HEK293 (cell line): ENCODE measurements around the gene COL9A2.

ENCODE experiments used
- CTCF ChIA-PET: fragments of 350-600 bp; formaldehyde crosslinking; extraction: SDS; loops from one replicate; lab custom pipeline; 2021; ENCODE audit warnings: antibody characterized with exemption; lab: Yijun Ruan, JAX
- POLR2A ChIA-PET: fragments of 300-600 bp; formaldehyde crosslinking; extraction: SDS; loops from one replicate; lab custom pipeline; 2020; ENCODE audit warnings: antibody characterized with exemption, inconsistent platforms; lab: Yijun Ruan, JAX
- H3K27ac ChIP-seq: fragments of 200-500 bp; sonication (Bioruptor generic); 2 replicates; pipeline ENCODE4 v1.5.1; 2014; ENCODE audit warnings: low read depth, low read length, control low read depth, inconsistent platforms; ENCODE audit errors: extremely low read depth
- H3K36me3 ChIP-seq, 2 experiments: fragments of 200-500 bp in 1 of 2; sonication (Bioruptor generic) in 1 of 2; 1 replicate in 1 of 2; 2 replicates in 1 of 2; pipeline ENCODE4 v1.5.1; 2014 to 2017; ENCODE audit warnings: inconsistent platforms in 2 of 2, low read length in 2 of 2; ENCODE audit not compliant: control insufficient read depth in 2 of 2, insufficient read depth in 1 of 2
- H3K4me1 ChIP-seq: fragments of 200-500 bp; sonication (Bioruptor generic); 2 replicates; pipeline ENCODE4 v1.5.1; 2014; ENCODE audit warnings: mild to moderate bottlenecking, low read length, inconsistent platforms; ENCODE audit not compliant: control insufficient read depth, insufficient read depth
- H3K4me3 ChIP-seq: 2 replicates; pipeline ENCODE4 v1.5.1; 2011; ENCODE audit warnings: low read depth, mild to moderate bottlenecking, control low read depth, low read length, moderate library complexity
- H3K9me3 ChIP-seq: fragments of 200-500 bp; sonication (Bioruptor generic); 2 replicates; pipeline ENCODE4 v1.5.1; 2014; ENCODE audit warnings: low read depth, low read length, inconsistent platforms; ENCODE audit not compliant: control insufficient read depth, insufficient read depth
- GLIS2 ChIP-seq: fragments of 450-650 bp; formaldehyde crosslinking; IDR thresholded peaks from 2 replicates; pipeline ENCODE4 v1.5.1; 2016; ENCODE audit warnings: missing biosample characterization, missing genetic modification characterization
- IKZF3 ChIP-seq: fragments of 450-650 bp; IDR thresholded peaks from 2 replicates; pipeline ENCODE4 v1.5.0; 2018; ENCODE audit warnings: missing biosample characterization, mild to moderate bottlenecking, missing genetic modification characterization, moderate library complexity
- MYNN ChIP-seq: fragments of 450-650 bp; formaldehyde crosslinking; IDR thresholded peaks from 2 replicates; pipeline ENCODE4 v1.5.1; 2016; ENCODE audit warnings: missing biosample characterization, missing genetic modification characterization, borderline replicate concordance
- OSR2 ChIP-seq: fragments of 450-650 bp; formaldehyde crosslinking; IDR thresholded peaks from 2 replicates; pipeline ENCODE4 v1.5.1; 2016; ENCODE audit warnings: missing biosample characterization, missing genetic modification characterization
- SP7 ChIP-seq: fragments of 450-650 bp; formaldehyde crosslinking; IDR thresholded peaks from 2 replicates; pipeline ENCODE4 v1.5.1; 2016; ENCODE audit warnings: missing biosample characterization, missing genetic modification characterization
- ZNF132 ChIP-seq: fragments of 450-650 bp; formaldehyde crosslinking; IDR thresholded peaks from 2 replicates; pipeline ENCODE4 v1.5.1; 2017; ENCODE audit warnings: missing biosample characterization, missing genetic modification characterization, borderline replicate concordance
- ZNF184 ChIP-seq: fragments of 450-650 bp; IDR thresholded peaks from 2 replicates; pipeline ENCODE4 v1.5.1; 2018; ENCODE audit warnings: missing biosample characterization, mild to moderate bottlenecking, missing genetic modification characterization
- ZNF335 ChIP-seq: fragments of 450-650 bp; formaldehyde crosslinking; conservative IDR thresholded peaks from 2 replicates; pipeline ENCODE4 v1.5.1; 2016; ENCODE audit warnings: missing biosample characterization, missing genetic modification characterization
- ZNF596 ChIP-seq: fragments of 450-650 bp; IDR thresholded peaks from 2 replicates; pipeline ENCODE4 v1.5.0; 2018; ENCODE audit warnings: missing biosample characterization, mild to moderate bottlenecking, missing genetic modification characterization, moderate library complexity
- ZNF621 ChIP-seq: fragments of 450-650 bp; formaldehyde crosslinking; IDR thresholded peaks from 2 replicates; pipeline ENCODE4 v1.5.1; 2017; ENCODE audit warnings: missing biosample characterization, missing genetic modification characterization
- ZNF76 ChIP-seq: fragments of 450-650 bp; formaldehyde crosslinking; IDR thresholded peaks from 2 replicates; pipeline ENCODE4; 2016; ENCODE audit warnings: low read depth, missing biosample characterization, missing genetic modification characterization, borderline replicate concordance
- ZNF830 ChIP-seq: fragments of 450-650 bp; IDR thresholded peaks from 2 replicates; pipeline ENCODE4 v1.5.0; 2018; ENCODE audit warnings: missing biosample characterization, missing genetic modification characterization, low read depth, mild to moderate bottlenecking, moderate library complexity
- ZXDB ChIP-seq: fragments of 450-650 bp; formaldehyde crosslinking; IDR thresholded peaks from 2 replicates; pipeline ENCODE4 v1.5.1; 2016; ENCODE audit warnings: missing biosample characterization, missing genetic modification characterization
- TF ChIP-seq, protein P1 (sequence below): fragments of 450-650 bp; formaldehyde crosslinking; IDR thresholded peaks from 2 replicates; pipeline ENCODE4 v1.5.1; 2016; ENCODE audit warnings: missing biosample characterization, missing genetic modification characterization
- TF ChIP-seq, protein P2 (sequence below): fragments of 450-650 bp; IDR thresholded peaks from 2 replicates; pipeline ENCODE4 v1.5.1; 2018; ENCODE audit warnings: missing biosample characterization, missing genetic modification characterization
- TF ChIP-seq, protein P3 (sequence below): sonication (generic); formaldehyde crosslinking; IDR thresholded peaks from 2 replicates; pipeline ENCODE4 v1.8.1; 2022; ENCODE audit warnings: mild to moderate bottlenecking, moderate library complexity, missing genetic modification reagents
- TF ChIP-seq, protein P4 (sequence below): fragments of 450-650 bp; formaldehyde crosslinking; IDR thresholded peaks from 2 replicates; pipeline ENCODE4 v1.5.1; 2016; ENCODE audit warnings: missing biosample characterization, missing genetic modification characterization
- TF ChIP-seq, protein P5 (sequence below): fragments of 450-650 bp; formaldehyde crosslinking; IDR thresholded peaks from 2 replicates; pipeline ENCODE4 v1.5.1; 2016; ENCODE audit warnings: missing biosample characterization, missing genetic modification characterization, borderline replicate concordance

COL9A2 gene

DNA sequence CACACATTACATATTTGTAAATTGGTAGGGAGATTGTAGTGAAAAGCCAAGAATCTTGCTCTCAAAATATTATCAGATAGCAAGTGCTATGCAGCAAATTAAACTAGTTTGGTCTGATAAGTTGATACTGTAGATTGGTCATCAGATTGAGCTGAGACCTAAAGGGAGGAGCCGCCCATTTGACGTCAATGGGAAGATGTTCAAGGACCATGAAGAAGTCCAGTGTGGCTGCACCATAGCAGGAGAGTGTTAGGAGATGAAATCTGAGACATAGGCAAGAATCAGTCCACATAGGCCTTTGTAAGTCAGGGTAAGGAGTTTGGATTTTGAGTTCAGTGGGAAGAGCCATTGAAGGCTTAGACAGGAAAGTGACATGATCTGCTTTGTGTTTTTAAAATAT lies 42.8 kb downstream of the COL9A2 start:
- no peak for TF ChIP-seq IKZF3 (tag by site-specific recombination)
- TF ChIP-seq, protein P1, sequence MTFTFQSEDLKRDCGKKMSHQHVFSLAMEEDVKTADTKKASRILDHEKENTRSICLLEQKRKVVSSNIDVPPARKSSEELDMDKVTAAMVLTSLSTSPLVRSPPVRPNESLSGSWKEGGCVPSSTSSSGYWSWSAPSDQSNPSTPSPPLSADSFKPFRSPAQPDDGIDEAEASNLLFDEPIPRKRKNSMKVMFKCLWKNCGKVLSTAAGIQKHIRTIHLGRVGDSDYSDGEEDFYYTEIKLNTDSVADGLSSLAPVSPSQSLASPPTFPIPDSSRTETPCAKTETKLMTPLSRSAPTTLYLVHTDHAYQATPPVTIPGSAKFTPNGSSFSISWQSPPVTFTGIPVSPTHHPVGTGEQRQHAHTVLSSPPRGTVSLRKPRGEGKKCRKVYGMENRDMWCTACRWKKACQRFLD (tag by site-specific recombination): no peak
- TF ChIP-seq, protein P2, sequence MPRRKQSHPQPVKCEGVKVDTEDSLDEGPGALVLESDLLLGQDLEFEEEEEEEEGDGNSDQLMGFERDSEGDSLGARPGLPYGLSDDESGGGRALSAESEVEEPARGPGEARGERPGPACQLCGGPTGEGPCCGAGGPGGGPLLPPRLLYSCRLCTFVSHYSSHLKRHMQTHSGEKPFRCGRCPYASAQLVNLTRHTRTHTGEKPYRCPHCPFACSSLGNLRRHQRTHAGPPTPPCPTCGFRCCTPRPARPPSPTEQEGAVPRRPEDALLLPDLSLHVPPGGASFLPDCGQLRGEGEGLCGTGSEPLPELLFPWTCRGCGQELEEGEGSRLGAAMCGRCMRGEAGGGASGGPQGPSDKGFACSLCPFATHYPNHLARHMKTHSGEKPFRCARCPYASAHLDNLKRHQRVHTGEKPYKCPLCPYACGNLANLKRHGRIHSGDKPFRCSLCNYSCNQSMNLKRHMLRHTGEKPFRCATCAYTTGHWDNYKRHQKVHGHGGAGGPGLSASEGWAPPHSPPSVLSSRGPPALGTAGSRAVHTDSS (tag by site-specific recombination): no peak
- no peak for TF ChIP-seq ZNF830 (tag by site-specific recombination)
- TF ChIP-seq ZNF335 (tag by site-specific recombination): no peak
- no peak for TF ChIP-seq GLIS2 (tag by site-specific recombination)
- TF ChIP-seq, protein P3, sequence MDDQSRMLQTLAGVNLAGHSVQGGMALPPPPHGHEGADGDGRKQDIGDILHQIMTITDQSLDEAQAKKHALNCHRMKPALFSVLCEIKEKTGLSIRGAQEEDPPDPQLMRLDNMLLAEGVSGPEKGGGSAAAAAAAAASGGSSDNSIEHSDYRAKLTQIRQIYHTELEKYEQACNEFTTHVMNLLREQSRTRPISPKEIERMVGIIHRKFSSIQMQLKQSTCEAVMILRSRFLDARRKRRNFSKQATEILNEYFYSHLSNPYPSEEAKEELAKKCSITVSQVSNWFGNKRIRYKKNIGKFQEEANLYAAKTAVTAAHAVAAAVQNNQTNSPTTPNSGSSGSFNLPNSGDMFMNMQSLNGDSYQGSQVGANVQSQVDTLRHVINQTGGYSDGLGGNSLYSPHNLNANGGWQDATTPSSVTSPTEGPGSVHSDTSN (CRISPR knock-in tag): no peak
- no peak for TF ChIP-seq SP7 (tag by site-specific recombination)
- TF ChIP-seq ZXDB: no peak
- TF ChIP-seq, protein P4, sequence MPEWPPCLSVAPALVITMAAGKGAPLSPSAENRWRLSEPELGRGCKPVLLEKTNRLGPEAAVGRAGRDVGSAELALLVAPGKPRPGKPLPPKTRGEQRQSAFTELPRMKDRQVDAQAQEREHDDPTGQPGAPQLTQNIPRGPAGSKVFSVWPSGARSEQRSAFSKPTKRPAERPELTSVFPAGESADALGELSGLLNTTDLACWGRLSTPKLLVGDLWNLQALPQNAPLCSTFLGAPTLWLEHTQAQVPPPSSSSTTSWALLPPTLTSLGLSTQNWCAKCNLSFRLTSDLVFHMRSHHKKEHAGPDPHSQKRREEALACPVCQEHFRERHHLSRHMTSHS (tag by site-specific recombination): no peak
- no peak for TF ChIP-seq MYNN (tag by site-specific recombination)
- TF ChIP-seq OSR2 (tag by site-specific recombination): no peak
- TF ChIP-seq, protein P5, sequence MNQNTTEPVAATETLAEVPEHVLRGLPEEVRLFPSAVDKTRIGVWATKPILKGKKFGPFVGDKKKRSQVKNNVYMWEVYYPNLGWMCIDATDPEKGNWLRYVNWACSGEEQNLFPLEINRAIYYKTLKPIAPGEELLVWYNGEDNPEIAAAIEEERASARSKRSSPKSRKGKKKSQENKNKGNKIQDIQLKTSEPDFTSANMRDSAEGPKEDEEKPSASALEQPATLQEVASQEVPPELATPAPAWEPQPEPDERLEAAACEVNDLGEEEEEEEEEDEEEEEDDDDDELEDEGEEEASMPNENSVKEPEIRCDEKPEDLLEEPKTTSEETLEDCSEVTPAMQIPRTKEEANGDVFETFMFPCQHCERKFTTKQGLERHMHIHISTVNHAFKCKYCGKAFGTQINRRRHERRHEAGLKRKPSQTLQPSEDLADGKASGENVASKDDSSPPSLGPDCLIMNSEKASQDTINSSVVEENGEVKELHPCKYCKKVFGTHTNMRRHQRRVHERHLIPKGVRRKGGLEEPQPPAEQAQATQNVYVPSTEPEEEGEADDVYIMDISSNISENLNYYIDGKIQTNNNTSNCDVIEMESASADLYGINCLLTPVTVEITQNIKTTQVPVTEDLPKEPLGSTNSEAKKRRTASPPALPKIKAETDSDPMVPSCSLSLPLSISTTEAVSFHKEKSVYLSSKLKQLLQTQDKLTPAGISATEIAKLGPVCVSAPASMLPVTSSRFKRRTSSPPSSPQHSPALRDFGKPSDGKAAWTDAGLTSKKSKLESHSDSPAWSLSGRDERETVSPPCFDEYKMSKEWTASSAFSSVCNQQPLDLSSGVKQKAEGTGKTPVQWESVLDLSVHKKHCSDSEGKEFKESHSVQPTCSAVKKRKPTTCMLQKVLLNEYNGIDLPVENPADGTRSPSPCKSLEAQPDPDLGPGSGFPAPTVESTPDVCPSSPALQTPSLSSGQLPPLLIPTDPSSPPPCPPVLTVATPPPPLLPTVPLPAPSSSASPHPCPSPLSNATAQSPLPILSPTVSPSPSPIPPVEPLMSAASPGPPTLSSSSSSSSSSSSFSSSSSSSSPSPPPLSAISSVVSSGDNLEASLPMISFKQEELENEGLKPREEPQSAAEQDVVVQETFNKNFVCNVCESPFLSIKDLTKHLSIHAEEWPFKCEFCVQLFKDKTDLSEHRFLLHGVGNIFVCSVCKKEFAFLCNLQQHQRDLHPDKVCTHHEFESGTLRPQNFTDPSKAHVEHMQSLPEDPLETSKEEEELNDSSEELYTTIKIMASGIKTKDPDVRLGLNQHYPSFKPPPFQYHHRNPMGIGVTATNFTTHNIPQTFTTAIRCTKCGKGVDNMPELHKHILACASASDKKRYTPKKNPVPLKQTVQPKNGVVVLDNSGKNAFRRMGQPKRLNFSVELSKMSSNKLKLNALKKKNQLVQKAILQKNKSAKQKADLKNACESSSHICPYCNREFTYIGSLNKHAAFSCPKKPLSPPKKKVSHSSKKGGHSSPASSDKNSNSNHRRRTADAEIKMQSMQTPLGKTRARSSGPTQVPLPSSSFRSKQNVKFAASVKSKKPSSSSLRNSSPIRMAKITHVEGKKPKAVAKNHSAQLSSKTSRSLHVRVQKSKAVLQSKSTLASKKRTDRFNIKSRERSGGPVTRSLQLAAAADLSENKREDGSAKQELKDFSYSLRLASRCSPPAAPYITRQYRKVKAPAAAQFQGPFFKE (tag by site-specific recombination): no peak
- TF ChIP-seq ZNF184 (tag by site-specific recombination): no peak
- no peak for TF ChIP-seq ZNF76 (tag by site-specific recombination)
- TF ChIP-seq ZNF132 (tag by site-specific recombination): no peak
- TF ChIP-seq ZNF621 (tag by site-specific recombination): no peak
- TF ChIP-seq ZNF596 (tag by site-specific recombination): no peak
- TF ChIP-seq, all 188 proteins: peak for 0
- Histone ChIP-seq H3K27ac (no peak overlapping the region), H3K4me3 (no peak overlapping the region), H3K4me1 (no peaks in the 10 kb centered on the region), H3K36me3 (peaks cover 24 to 75% of the 10 kb centered on the region in 2 experiments), H3K9me3 (no peaks in the 10 kb centered on the region)
- CTCF ChIA-PET: interaction anchor here (0.7 to 1.6 kb wide), 3 partner anchors 64 to 130 kb away, joined by 3 to 8 read pairs (median 8); no protein-coding TSS in a partner anchor
- POLR2A ChIA-PET: interaction anchor here (0.6 kb wide), 1 partner anchor 17 kb away, joined by 5 read pairs; no protein-coding TSS in a partner anchor
